Fibroblast of skin of right quadriceps (primary cell): Measurements from ENCODE around the gene FAM3A.
A peak's percentile ranks its signal among the peaks of the same experiment; 100 is the strongest.

Experiments
- DNase-seq: peaks from one replicate; pipeline ENCODE4 v3.0.0-alpha.2; 2013

The FAM3A gene

GRCh38 chrX:154534526-154535322 lies 18.7 kb upstream of the FAM3A start:
- peak; percentile 75 for DNase-seq

DNA sequence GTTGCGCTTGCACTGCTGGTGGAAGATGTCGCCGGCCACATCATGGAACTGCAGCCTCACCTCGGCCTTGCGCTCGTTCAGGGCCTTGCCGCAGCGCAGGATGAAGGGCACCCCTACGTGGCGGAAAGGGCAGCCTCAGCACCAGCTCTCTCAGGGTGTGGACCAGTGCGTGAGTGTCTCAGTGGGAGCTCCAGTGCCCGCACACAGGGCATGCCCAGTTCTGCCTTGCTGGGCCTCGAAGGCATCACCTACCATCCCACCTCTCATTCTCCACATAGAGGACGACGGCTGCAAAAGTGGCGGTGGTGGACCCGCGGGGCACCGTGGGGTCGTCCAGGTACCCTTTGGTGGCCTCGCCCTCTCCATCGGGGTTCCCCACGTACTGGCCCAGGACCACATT lies 16.7 kb upstream of the FAM3A start:
- DNase-seq, result no peak

GRCh38 chrX:154531626-154532025 lies 15.6 kb upstream of the FAM3A start:
- peak; percentile 14 for DNase-seq

GRCh38 chrX:154530286-154530685 lies 14.3 kb upstream of the FAM3A start:
- DNase-seq, result no peak

DNA sequence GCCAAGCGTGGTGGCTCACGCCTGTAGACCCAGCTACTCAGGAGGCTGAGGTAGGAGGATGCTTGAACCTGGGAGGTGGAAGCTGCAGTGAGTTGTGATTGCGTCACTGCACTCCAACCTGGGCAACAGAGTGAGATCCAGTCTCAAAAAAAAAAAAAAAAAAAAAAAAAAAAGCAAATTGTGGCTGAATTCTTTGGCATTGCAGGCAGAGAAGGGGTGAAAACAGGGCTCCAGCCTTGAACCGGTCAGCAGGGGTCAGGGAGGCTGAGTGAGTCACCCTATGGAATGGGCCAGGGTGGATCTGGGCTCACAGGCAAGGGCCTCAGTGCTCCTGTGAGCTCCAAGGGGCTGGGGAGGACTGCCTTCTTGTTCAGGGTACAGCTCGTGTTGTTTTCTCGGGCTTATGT lies 13.2 kb upstream of the FAM3A start:
- no peak for DNase-seq

GRCh38 chrX:154526901-154527675 lies 11.1 kb upstream of the FAM3A start:
- DNase-seq, result peak; percentile 70

- no peak for DNase-seq
Measured at GRCh38 chrX:154525606-154526490, 9.8 kb upstream of the FAM3A start.

- DNase-seq, result no peak
Measured at GRCh38 chrX:154519389-154519788, 3.4 kb upstream of the FAM3A start.

DNA sequence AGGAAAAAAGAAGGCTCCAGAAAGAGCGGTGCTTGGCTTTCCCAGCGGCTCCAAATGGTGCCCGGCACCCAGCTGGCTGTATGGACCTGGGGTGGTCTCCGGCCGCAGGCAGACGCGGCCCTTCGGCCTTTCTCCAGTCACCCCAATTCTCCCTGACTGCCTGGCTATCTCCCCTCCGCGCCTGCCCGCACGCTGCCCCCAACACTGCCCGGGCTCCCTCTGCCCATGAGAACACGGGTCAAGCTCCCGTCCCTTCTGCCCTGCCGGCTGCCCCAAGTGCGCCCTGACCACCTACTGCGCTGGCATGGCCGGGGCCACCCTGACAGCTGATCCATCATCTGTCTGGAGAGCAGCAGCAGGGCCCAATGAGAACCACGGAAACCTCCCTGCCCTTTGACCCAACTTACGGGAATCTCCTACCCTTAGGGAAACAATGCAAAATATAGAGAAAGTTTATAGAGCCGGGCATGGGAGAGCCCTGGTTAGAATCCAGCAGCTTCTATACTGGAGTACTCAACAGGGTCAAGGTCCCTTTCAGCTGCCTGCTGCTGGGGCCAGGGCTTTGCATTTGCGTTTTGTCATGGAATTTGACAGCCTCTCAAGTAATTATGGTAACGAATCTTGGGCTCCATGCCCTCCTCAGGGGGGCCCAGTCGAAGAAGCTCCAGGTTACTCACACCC lies 1.2 kb upstream of the FAM3A start:
- DNase-seq, result no peak

DNA sequence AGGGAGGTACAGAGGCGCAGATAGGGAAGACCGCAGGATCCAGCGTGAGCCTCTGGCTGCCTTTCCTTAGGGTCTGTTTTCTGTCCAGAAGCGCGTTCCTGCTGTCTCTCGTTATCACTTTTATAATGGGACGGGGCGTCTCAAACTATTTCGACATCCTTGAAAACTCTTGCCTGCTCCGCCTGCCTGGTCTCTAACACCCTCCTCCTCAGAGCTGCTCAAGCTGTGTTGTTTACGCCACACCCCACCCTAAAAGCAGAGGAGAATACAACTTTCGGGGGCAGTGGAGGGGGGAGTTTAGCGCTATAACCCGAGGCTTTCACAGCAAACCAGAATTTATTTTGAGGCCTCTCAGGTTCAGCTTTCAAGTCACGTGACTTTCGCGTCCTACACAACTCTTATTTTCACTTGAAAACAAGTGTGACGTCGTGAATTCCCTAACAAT lies 646 bp upstream of the FAM3A start:
- DNase-seq, result peak; percentile 48

- DNase-seq, result no peak
Measured at GRCh38 chrX:154515090-154515965, 704 bp downstream of the FAM3A start.

- no peak for DNase-seq
Measured at GRCh38 chrX:154513716-154514115, 2.3 kb downstream of the FAM3A start.

DNA sequence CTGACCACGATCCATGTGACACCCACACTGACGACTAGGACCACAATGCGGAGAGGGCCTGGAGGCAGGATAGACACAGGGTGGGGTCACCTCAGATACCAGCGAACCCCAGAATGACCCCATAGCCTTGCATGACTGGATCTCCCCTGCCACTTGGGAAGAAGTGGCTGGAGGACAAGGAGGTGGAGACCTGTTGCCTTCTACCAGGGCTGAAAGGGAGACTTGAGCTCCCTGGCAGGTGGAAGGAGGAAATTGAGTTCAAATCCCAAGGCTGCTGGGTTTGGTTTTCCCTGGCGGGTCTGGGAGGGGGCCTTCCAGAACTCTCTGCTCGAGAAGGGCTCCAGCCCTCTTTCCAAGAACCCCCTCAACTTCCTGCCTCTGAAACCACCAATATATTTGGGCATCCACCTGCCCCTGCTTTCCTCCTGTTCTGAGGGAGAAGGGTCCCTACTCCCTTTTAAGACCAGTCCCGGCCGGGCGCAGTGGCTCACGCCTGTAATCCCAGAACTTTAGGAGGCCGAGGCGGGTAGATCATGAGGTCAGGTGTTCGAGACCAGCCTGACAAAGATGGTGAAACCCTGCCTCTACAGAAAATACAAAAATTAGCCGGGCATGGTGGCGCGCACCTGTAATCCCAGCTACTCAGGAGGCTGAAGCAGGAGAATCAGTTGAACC lies 3.0 kb downstream of the FAM3A start:
- no peak for DNase-seq

DNA sequence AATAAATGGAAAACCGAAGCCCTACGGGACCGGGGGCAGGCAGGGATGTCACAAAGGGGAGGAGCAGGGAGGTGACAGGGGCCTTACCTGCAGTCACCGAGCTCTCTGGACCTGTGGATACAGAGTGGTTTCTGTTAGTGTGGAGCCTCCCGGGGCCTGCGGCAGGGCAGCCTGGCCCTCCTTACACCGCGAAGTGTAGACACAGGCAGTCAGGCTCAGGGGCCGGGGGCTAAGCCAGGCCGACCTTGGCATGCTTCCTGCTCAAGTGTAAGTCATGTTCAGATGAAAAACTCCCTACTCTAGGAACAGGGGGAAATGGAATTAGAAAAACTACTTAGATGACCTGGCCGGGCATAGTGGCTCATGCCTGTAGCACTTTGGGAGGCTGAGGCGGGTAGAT lies 4.3 kb downstream of the FAM3A start:
- DNase-seq, result no peak

DNA sequence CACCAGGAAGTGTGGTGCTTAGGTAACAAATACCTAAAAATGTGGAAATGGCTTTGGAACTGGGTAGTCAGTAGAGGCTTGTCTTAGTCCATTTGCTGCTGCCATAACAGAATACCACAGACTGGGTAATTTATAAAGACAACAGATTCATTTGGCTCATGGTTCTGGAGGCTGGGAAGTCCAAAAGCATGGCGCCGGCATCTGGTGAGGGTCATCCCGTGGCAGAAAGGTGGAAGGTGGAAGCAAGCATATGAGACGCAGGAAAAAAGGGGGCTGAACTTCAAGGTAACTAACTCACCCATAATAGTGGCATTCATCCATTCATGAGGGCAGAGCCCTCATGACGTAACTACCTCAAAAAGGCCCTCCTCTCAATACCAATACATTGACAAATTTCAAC lies 6.6 kb downstream of the FAM3A start:
- DNase-seq, result no peak

DNA sequence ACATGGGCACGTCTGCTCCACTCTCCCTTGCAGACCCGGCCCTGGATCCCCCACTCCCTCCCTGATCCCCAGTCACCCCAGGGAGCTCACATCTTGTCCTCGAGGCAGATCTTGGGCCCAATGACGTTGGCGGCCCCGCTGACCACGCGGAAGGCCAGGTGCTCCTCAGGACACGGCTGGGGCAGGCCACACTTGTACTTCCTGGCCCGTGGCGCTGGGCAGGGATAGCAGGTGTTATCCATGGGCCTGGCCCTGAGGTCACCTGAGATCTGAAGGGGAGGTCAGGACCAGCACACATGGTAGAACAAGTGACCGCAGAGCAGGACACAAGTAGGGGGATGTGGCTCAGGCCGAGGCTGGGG lies 7.7 kb downstream of the FAM3A start:
- DNase-seq, result no peak

DNA sequence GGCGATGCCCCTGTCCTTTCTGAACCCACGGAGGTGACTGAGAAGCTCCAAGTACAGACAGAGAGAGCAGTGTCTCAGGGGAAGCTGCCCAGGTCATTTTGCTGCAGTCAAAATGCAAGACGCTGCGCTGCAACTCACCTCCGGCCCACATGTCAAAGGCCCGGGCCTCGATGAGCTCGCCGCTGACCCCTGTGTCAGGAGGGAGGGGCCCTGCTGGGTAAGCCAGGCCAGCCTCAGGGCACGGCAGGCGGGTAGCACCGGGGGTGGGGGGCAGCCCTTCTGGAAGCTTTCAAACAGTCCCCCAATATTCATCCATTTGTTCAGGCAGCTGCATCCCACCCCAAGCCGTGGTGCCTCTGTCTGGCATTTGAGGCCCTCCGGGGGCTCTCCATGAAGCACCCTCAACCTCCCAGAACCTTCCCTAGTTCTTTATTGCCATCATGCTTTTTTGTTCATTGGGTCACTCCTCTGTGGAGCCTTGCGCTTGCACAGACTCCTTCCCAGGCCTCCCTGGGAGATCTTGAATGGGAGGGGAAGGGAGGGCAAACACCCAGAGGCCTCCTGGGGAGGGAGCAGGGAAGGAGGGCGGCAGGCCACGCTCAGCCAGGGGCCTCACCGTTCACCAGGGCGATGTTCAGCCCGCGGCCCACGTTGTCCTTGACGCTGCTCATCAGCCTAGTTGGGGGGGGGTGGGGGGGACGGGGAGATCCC lies 8.2 kb downstream of the FAM3A start:
- no peak for DNase-seq

DNA sequence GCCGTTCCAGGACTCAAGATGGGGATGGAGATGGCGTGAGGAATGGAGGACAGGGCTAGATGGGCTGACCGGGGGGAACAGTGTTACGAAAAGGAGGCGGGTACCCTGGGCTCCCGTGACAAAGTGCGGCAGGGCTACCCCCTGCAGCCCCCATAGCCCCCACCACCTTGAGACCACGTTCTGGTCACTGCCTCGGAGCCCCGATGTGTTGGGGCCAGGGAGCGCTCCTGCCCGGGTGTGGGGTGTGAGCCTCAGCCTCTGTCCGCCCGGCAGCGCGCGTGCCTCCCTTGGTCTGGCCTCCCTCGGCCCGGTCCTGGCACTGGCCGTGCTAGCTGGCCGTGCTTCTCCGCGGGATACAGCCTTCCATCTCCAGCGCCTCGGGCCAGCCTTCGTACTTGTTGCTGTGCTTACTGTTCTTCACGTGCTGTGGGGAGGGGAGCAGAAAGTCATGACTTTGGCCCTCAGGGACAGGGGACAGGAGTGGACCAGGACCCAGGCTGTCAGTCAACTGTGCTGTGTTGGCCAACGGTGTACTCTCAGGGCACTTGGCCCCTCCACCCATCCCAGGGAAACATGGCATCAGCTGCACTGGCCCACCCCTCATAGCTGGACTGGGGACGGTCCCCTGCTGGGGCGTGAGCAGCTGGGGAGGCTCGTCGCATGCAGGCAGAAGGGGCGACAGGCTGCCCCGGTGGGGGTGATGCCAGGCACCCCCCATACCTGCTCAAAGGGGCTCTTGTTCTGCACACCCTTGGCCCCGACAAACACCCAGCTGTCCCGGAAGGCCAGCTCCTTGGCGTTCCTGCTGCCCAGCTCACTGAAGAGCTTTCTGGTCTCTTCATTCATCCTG lies 9.3 kb downstream of the FAM3A start:
- DNase-seq, result no peak

GRCh38 chrX:154505734-154506133 lies 10.3 kb downstream of the FAM3A start:
- peak; percentile 44 for DNase-seq
